H1 (cell line): ENCODE results near the gene PARK7. TPM values are rescaled to one million over a fixed set of nuclear protein-coding genes. Genes with fewer than 3 reads are reported as not detected.

Experiments
- CTCF ChIA-PET: fragments of 300-600 bp; sonication (Branson Sonifier 250); formaldehyde crosslinking; loops from one replicate; lab custom pipeline; 2021; ENCODE audit not compliant: partially characterized antibody; lab: Charles Lee
- POLR2A ChIA-PET: fragments of 300-600 bp; sonication (Branson Sonifier 250); formaldehyde crosslinking; loops from one replicate; lab custom pipeline; 2021; ENCODE audit warnings: inconsistent platforms; ENCODE audit not compliant: partially characterized antibody; lab: Charles Lee
- DNase-seq, 2 experiments: peaks; one replicate each; pipeline versions ENCODE4 v3.0.0 to v3.0.0-alpha.2; 2010 to 2022; ENCODE audit warnings: low spot score in 2 of 2, low read depth in 1 of 2, mixed read lengths in 1 of 2
- FAIRE-seq: peaks from 2 replicates; lab custom pipeline; 2011; peaks lifted over from hg19 to GRCh38; lab: Jason Lieb, UNC
- H2AFZ ChIP-seq: 2 replicates; pipeline ENCODE4 v1.8.1; 2012; ENCODE audit warnings: low read length, inconsistent platforms
- H2AK5ac ChIP-seq: 2 replicates; pipeline ENCODE4 v1.6.1; 2013; ENCODE audit warnings: low read depth, low read length
- H2BK120ac ChIP-seq: replicated peaks from 2 replicates; pipeline ENCODE3; 2013; ENCODE audit warnings: low read depth, low read length, inconsistent platforms
- H2BK12ac ChIP-seq: 2 replicates; pipeline ENCODE4 v1.6.1; 2013; ENCODE audit warnings: low read depth, low read length
- H2BK15ac ChIP-seq: 2 replicates; pipeline ENCODE4 v1.6.1; 2013; ENCODE audit warnings: low read length
- H2BK20ac ChIP-seq: 2 replicates; pipeline ENCODE4 v1.6.1; 2013; ENCODE audit warnings: low read length
- H2BK5ac ChIP-seq: 2 replicates; pipeline ENCODE4 v1.6.1; 2013; ENCODE audit warnings: low read depth, low read length
- H3K14ac ChIP-seq: 2 replicates; pipeline ENCODE4 v1.6.1; 2013; ENCODE audit warnings: inconsistent platforms; ENCODE audit not compliant: insufficient read length
- H3K18ac ChIP-seq: 2 replicates; pipeline ENCODE4 v1.6.1; 2013; ENCODE audit warnings: low read length; ENCODE audit errors: extremely low read depth
- H3K23ac ChIP-seq: 2 replicates; pipeline ENCODE4 v1.6.1; 2013; ENCODE audit warnings: inconsistent platforms; ENCODE audit not compliant: insufficient read length
- H3K23me2 ChIP-seq: 2 replicates; pipeline ENCODE4 v1.6.1; 2013; ENCODE audit warnings: low read depth, low read length
- H3K27ac ChIP-seq: 2 replicates; pipeline ENCODE4 v1.6.1; 2011; ENCODE audit warnings: low read depth, low read length, inconsistent platforms
- H3K27me3 ChIP-seq, 4 experiments: replicated peaks in 1 of 4; 1 replicate in 1 of 4; 2 replicates in 3 of 4; pipeline versions ENCODE4 v1.6.1 to v1.8.1; 2011 to 2013; ENCODE audit warnings: low read length in 3 of 4, mild to moderate bottlenecking in 3 of 4, inconsistent platforms in 2 of 4, mixed read lengths in 2 of 4, moderate library complexity in 1 of 4; ENCODE audit not compliant: control insufficient read depth in 3 of 4, insufficient read depth in 3 of 4; ENCODE audit errors: extremely low read depth in 1 of 4
- H3K36me3 ChIP-seq, 4 experiments: 2 replicates each; pipeline versions ENCODE4 v1.6.1 to v1.8.1; 2011 to 2013; ENCODE audit warnings: mild to moderate bottlenecking in 4 of 4, low read length in 3 of 4, moderate library complexity in 2 of 4, control low read depth in 1 of 4, inconsistent platforms in 1 of 4; ENCODE audit not compliant: insufficient read depth in 4 of 4, control insufficient read depth in 2 of 4
- H3K4ac ChIP-seq: replicated peaks from 2 replicates; pipeline ENCODE3; 2013; ENCODE audit warnings: low read length, low read depth, mixed read lengths, inconsistent platforms; ENCODE audit not compliant: insufficient read length
- H3K4me1 ChIP-seq, 4 experiments: replicated peaks in 1 of 4; 1 replicate in 1 of 4; 2 replicates in 3 of 4; pipeline versions ENCODE4 v1.6.1 to v1.8.1; 2011 to 2013; ENCODE audit warnings: low read length in 3 of 4, inconsistent platforms in 2 of 4, mixed read lengths in 1 of 4; ENCODE audit not compliant: insufficient read depth in 4 of 4, control insufficient read depth in 3 of 4
- H3K4me2 ChIP-seq, 2 experiments: 2 replicates each; pipeline versions ENCODE4 v1.6.1 to v1.8.1; 2011 to 2013; ENCODE audit warnings: low read depth in 2 of 2, low read length in 2 of 2, control low read depth in 1 of 2, inconsistent platforms in 1 of 2, mild to moderate bottlenecking in 1 of 2; ENCODE audit not compliant: insufficient read depth in 1 of 2
- H3K4me3 ChIP-seq, 4 experiments: fragments of 200-600, 300-600 bp in 1 of 4; sonication (generic), shearing (Covaris generic), sonication (Bioruptor Twin) in 1 of 4; 2 replicates each; pipeline versions ENCODE4 v1.5.1 to v1.8.1; 2011 to 2016; ENCODE audit warnings: low read length in 4 of 4, low read depth in 3 of 4, control low read depth in 2 of 4, inconsistent platforms in 2 of 4, mild to moderate bottlenecking in 2 of 4, mixed read lengths in 1 of 4, moderate library complexity in 1 of 4; ENCODE audit not compliant: insufficient read depth in 2 of 4; ENCODE audit errors: extremely low read depth in 1 of 4
- H3K56ac ChIP-seq: replicated peaks from 2 replicates; pipeline ENCODE3; 2013; ENCODE audit warnings: low read depth, mild to moderate bottlenecking, mixed read lengths, low read length, inconsistent platforms; ENCODE audit not compliant: insufficient read length
- H3K79me1 ChIP-seq: 2 replicates; pipeline ENCODE4 v1.6.1; 2013; ENCODE audit warnings: low read depth, low read length, control low read depth
- H3K79me2 ChIP-seq, 2 experiments: 2 replicates each; pipeline versions ENCODE4 v1.6.1 to v1.8.1; 2012 to 2013; ENCODE audit warnings: low read length in 2 of 2, mild to moderate bottlenecking in 2 of 2, inconsistent platforms in 1 of 2; ENCODE audit not compliant: insufficient read depth in 2 of 2, control insufficient read depth in 1 of 2
- H3K9ac ChIP-seq, 4 experiments: replicated peaks in 1 of 4; 1 replicate in 1 of 4; 2 replicates in 3 of 4; pipeline versions ENCODE4 v1.6.1 to v1.8.1; 2011 to 2013; ENCODE audit warnings: low read depth in 3 of 4, low read length in 3 of 4, control low read depth in 2 of 4, mild to moderate bottlenecking in 2 of 4, moderate library complexity in 2 of 4, inconsistent platforms in 1 of 4; ENCODE audit errors: extremely low read depth in 1 of 4
- H3K9me3 ChIP-seq, 2 experiments: 2 replicates each; pipeline versions ENCODE4 v1.6.1 to v1.8.1; 2012 to 2013; ENCODE audit warnings: mild to moderate bottlenecking in 2 of 2, moderate library complexity in 2 of 2, control low read depth in 1 of 2, inconsistent platforms in 1 of 2, low read depth in 1 of 2, low read length in 1 of 2, mixed read lengths in 1 of 2; ENCODE audit not compliant: insufficient read depth in 2 of 2
- H4K20me1 ChIP-seq, 2 experiments: replicated peaks in 1 of 2; 2 replicates each; pipeline versions ENCODE3 to v1.8.1; 2011 to 2013; ENCODE audit warnings: inconsistent platforms in 2 of 2, low read length in 2 of 2, mild to moderate bottlenecking in 1 of 2; ENCODE audit not compliant: insufficient read depth in 2 of 2, control insufficient read depth in 1 of 2
- H4K5ac ChIP-seq: 2 replicates; pipeline ENCODE4 v1.6.1; 2013; ENCODE audit warnings: low read length, low read depth, mixed read lengths, inconsistent platforms; ENCODE audit not compliant: insufficient read length
- H4K8ac ChIP-seq: 2 replicates; pipeline ENCODE4 v1.8.0; 2013; ENCODE audit warnings: mild to moderate bottlenecking, moderate library complexity, low read length, inconsistent platforms; ENCODE audit not compliant: insufficient read depth; ENCODE audit errors: extremely low read depth
- H4K91ac ChIP-seq: replicated peaks from 2 replicates; pipeline ENCODE3; 2013; ENCODE audit warnings: low read length, mixed read lengths, inconsistent platforms; ENCODE audit not compliant: insufficient read length
- CEBPB ChIP-seq: IDR thresholded peaks from 2 replicates; pipeline ENCODE4 v1.6.1; 2012; ENCODE audit warnings: low read depth, low read length
- CHD1 ChIP-seq: IDR thresholded peaks from 2 replicates; pipeline ENCODE4 v1.6.1; 2012; ENCODE audit warnings: low read depth, low read length, improper control_type of control experiment
- E2F6 ChIP-seq: IDR thresholded peaks from 2 replicates; pipeline ENCODE4 v1.6.1; 2012; ENCODE audit warnings: inconsistent platforms
- KDM1A ChIP-seq: fragments of 200-600, 300-600 bp; sonication (generic); IDR thresholded peaks from 2 replicates; pipeline ENCODE4 v1.7.1; 2016; ENCODE audit warnings: mild to moderate bottlenecking, low read length, borderline replicate concordance
- PHF8 ChIP-seq: fragments of 200-600 bp; sonication (generic); conservative IDR thresholded peaks from 2 replicates; pipeline ENCODE4 v1.7.1; 2012; ENCODE audit warnings: low read depth, mild to moderate bottlenecking, inconsistent platforms, low read length, moderate library complexity
- POLR2AphosphoS5 ChIP-seq: IDR thresholded peaks from 2 replicates; pipeline ENCODE4 v1.6.1; 2011; ENCODE audit warnings: low read depth, low read length
- RAD21 ChIP-seq, 2 experiments: IDR thresholded peaks in 1 of 2; conservative IDR thresholded peaks in 1 of 2; 2 replicates each; pipeline ENCODE4 v1.6.1; 2011; ENCODE audit warnings: low read depth in 2 of 2, low read length in 2 of 2, improper control_type of control experiment in 1 of 2, inconsistent platforms in 1 of 2, mild to moderate bottlenecking in 1 of 2, moderate library complexity in 1 of 2
- RFX5 ChIP-seq: IDR thresholded peaks from 2 replicates; pipeline ENCODE4 v1.6.1; 2011; ENCODE audit warnings: low read depth, low read length, improper control_type of control experiment, borderline replicate concordance
- SIRT6 ChIP-seq: IDR thresholded peaks from one replicate; pipeline ENCODE4 v1.7.1; 2012; ENCODE audit warnings: low read length, inconsistent platforms
- SIX5 ChIP-seq: IDR thresholded peaks from 2 replicates; pipeline ENCODE4 v1.6.1; 2011; ENCODE audit warnings: mild to moderate bottlenecking, low read depth, low read length
- SP4 ChIP-seq: IDR thresholded peaks from 2 replicates; pipeline ENCODE4 v1.6.1; 2012; ENCODE audit warnings: low read length, inconsistent platforms
- SRF ChIP-seq: IDR thresholded peaks from 2 replicates; pipeline ENCODE4 v1.6.1; 2011; ENCODE audit warnings: mild to moderate bottlenecking, low read depth, low read length, moderate library complexity
- ZNF274 ChIP-seq: IDR thresholded peaks from 2 replicates; pipeline ENCODE4 v1.7.0; 2012; ENCODE audit warnings: low read length, borderline replicate concordance; ENCODE audit errors: extremely low read depth
- WGBS, 2 experiments: shearing (Covaris generic) in 1 of 2; methylation state at CpG; one replicate each; pipeline versions ENCODE4 v1.1.6 to v1.1.7; 2013 to 2015; ENCODE audit warnings: low lambda C conversion rate in 2 of 2, mixed read lengths in 2 of 2, inconsistent platforms in 1 of 2, low coverage in 1 of 2, missing lambda C conversion rate in 1 of 2; ENCODE audit not compliant: insufficient replicate concordance in 2 of 2, insufficient coverage in 1 of 2, insufficient read length in 1 of 2; ENCODE audit errors: extremely low coverage in 1 of 2, missing lambda C conversion rate in 1 of 2; 5-methylcytosine and 5-hydroxymethylcytosine counted together
- polyA plus RNA-seq, 7 experiments: library from polyadenylated mRNA; depleted of rRNA in 3 of 7; stranded (reverse) in 5 of 7; unstranded in 2 of 7; fragments of >200 nt in 5 of 7; fragments of 200-250 nt in 2 of 7; gene quantifications; 1 replicate in 5 of 7; 2 replicates in 1 of 7; 4 replicates in 1 of 7; pipeline versions ENCODE4 v1.2.1 to v1.2.3, GENCODE V29; 2011 to 2013; ENCODE audit warnings: missing spikeins in 2 of 7, mixed read lengths in 2 of 7
- total RNA-seq: library from RNA; stranded (reverse); fragmentation: NEBNext Ultra II Directional; extraction: Animal tissue kit (Norgen Biotek cat#: 25700); gene quantifications from 2 replicates; pipeline ENCODE4 v1.2.1, GENCODE V29; 2021
- TF ChIP-seq, protein P1 (sequence below): IDR thresholded peaks from 2 replicates; pipeline ENCODE4 v1.6.1; 2011; ENCODE audit warnings: low read depth, mild to moderate bottlenecking, low read length; ENCODE audit not compliant: insufficient read depth

PARK7 gene
- total and polyA plus RNA-seq, 2 of the 8 experiments (the other 6 are each of a cell fraction or from before 2014, with no cell fraction given): 206 to 383 TPM

DNA sequence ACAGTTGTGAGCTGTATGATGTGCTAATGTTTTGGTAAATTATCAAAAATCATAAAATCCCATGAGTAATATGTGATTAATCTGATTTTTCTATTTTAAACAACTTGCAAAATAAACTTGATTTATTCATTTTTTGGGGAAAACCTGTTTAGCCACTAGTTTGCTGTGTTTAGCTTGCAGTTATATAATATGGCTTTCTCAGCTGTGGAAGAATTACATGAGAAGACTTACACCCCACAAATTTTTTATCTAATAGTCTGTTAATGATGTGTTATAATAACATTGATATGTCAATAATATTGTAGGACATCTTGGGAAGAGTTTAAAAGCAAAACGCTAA, 67.0 kb downstream of the PARK7 start:
- Histone ChIP-seq H4K5ac (no peak overlapping the region), H2BK15ac (no peak overlapping the region), H3K79me1 (no peaks in the 10 kb centered on the region), H2BK5ac (no peak overlapping the region), H3K36me3 (no peaks in the 10 kb centered on the region), H3K9ac (no peak overlapping the region), H2BK20ac (no peak overlapping the region), H2AK5ac (no peak overlapping the region), H3K4me1 (peaks cover 11 to 23% (median 16%) of the 10 kb centered on the region in 4 experiments), H3K4ac (no peak overlapping the region), H3K14ac (no peak overlapping the region), H3K27me3 (peaks cover 0 to 8% (median 6%) of the 10 kb centered on the region in 4 experiments; a peak in 5 of 7 replicates), H3K18ac (no peak overlapping the region), H3K56ac (no peak overlapping the region), H4K20me1 (peaks cover 8 to 12% of the 10 kb centered on the region in 2 experiments), H4K91ac (no peak overlapping the region), H3K4me3 (no peak overlapping the region), H4K8ac (no peak overlapping the region), H2BK120ac (no peak overlapping the region), H3K27ac (no peak overlapping the region), H3K23ac (no peak overlapping the region), H3K79me2 (peaks cover 12 to 23% of the 10 kb centered on the region in 2 experiments), H3K4me2 (no peak overlapping the region), H2BK12ac (no peak overlapping the region), H3K9me3 (no peaks in the 10 kb centered on the region), H3K23me2 (peaks cover 8% of the 10 kb centered on the region), H2AFZ (no peak overlapping the region)
- DNase-seq (no peak), FAIRE-seq (no peak)
- WGBS, 2 experiments: 75% methylated on average over 1 of the region's 1 CpG; no CpG with 5 or more reads in 1 of the 2 experiments
- POLR2A ChIA-PET: interaction anchor here (3.0 kb wide), 1 partner anchor 285 kb away, joined by 12 read pairs; no protein-coding TSS in a partner anchor
- CTCF ChIA-PET: interaction anchor here (1.0 to 1.5 kb wide), 6 partner anchors 12 to 322 kb away, joined by 3 to 9 read pairs (median 4); no protein-coding TSS in a partner anchor
- no peak for TF ChIP-seq SP4
- TF ChIP-seq, protein P1, sequence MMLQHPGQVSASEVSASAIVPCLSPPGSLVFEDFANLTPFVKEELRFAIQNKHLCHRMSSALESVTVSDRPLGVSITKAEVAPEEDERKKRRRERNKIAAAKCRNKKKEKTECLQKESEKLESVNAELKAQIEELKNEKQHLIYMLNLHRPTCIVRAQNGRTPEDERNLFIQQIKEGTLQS: no peak
- TF ChIP-seq SIX5: no peak
- TF ChIP-seq RAD21 (IDR thresholded peaks at IDR 0.05 in 1 of 2, conservative IDR thresholded peaks at IDR 0.05 in 1 of 2; ENCODE audit: low read depth in 2 of 2, low read length in 2 of 2): no peak
- no peak for TF ChIP-seq RFX5
- no peak for TF ChIP-seq SIRT6
- no peak for TF ChIP-seq POLR2AphosphoS5
- no peak for TF ChIP-seq CEBPB
- no peak for TF ChIP-seq KDM1A
- no peak for TF ChIP-seq CHD1
- TF ChIP-seq SRF: no peak
- no peak for TF ChIP-seq PHF8
- no peak for TF ChIP-seq E2F6
- no peak for TF ChIP-seq ZNF274
